Hepatocyte (in vitro differentiated cells): ENCODE results near the gene PXN.

ENCODE experiments used
- CTCF ChIP-seq: fragments of 200-600 bp; sonication (generic); IDR thresholded peaks from 2 replicates; pipeline ENCODE4 v1.5.1; 2016; ENCODE audit warnings: antibody characterized with exemption, mild to moderate bottlenecking; ENCODE audit not compliant: poor library complexity
- EZH2 ChIP-seq: fragments of 200-600 bp; sonication (generic); IDR thresholded peaks from 2 replicates; pipeline ENCODE4 v1.6.1; 2016; ENCODE audit warnings: antibody characterized with exemption, mild to moderate bottlenecking, borderline replicate concordance

GRCh38 chr12:120220838-120221575 is 44.5 kb downstream of the PXN start:
- no peak for TF ChIP-seq CTCF
- no peak for TF ChIP-seq EZH2
